Endothelial cell (in vitro differentiated cells): ENCODE results near the gene HAND1. TPM values are rescaled to one million over a fixed set of nuclear protein-coding genes. Genes with fewer than 3 reads are reported as not detected.

Experiments used
- DNase-seq: peaks from one replicate; pipeline ENCODE4 v3.0.0; 2021; ENCODE audit warnings: low spot score
- H3K27ac Mint-ChIP-seq: one replicate; pipeline ENCODE4 v1.8.0; 2021; ENCODE audit warnings: mixed read lengths, inconsistent platforms; ENCODE audit not compliant: unreplicated experiment
- H3K27me3 Mint-ChIP-seq: one replicate; pipeline ENCODE4 v1.8.0; 2021; ENCODE audit warnings: mild to moderate bottlenecking, moderate library complexity, mixed read lengths, inconsistent platforms; ENCODE audit not compliant: unreplicated experiment
- H3K36me3 Mint-ChIP-seq: one replicate; pipeline ENCODE4 v1.8.0; 2021; ENCODE audit warnings: mild to moderate bottlenecking, low read depth, mixed read lengths, inconsistent platforms; ENCODE audit not compliant: unreplicated experiment
- H3K4me1 Mint-ChIP-seq: one replicate; pipeline ENCODE4 v1.8.0; 2021; ENCODE audit warnings: mild to moderate bottlenecking, mixed read lengths, inconsistent platforms; ENCODE audit not compliant: unreplicated experiment
- H3K4me3 Mint-ChIP-seq: one replicate; pipeline ENCODE4 v1.8.0; 2021; ENCODE audit warnings: mild to moderate bottlenecking, mixed read lengths, inconsistent platforms; ENCODE audit not compliant: unreplicated experiment
- H3K9me3 Mint-ChIP-seq: one replicate; pipeline ENCODE4 v1.8.0; 2021; ENCODE audit warnings: mixed read lengths, inconsistent platforms; ENCODE audit not compliant: unreplicated experiment
- total RNA-seq: library from RNA; stranded (reverse); fragmentation: NEBNext Ultra II Directional; extraction: Animal tissue kit (Norgen Biotek cat#: 25700); gene quantifications from one replicate; pipeline ENCODE4 v1.2.1, GENCODE V29; 2021; ENCODE audit not compliant: unreplicated experiment
- TF ChIP-seq, protein P1 (sequence below): fragments of 200-600 bp; sonication (generic); IDR thresholded peaks from one replicate; pipeline ENCODE4 v1.5.0; 2021; ENCODE audit warnings: antibody characterized with exemption; ENCODE audit not compliant: unreplicated experiment

The HAND1 gene
- total RNA-seq, 1 donor from 2014 or later: 0.95 TPM

DNA sequence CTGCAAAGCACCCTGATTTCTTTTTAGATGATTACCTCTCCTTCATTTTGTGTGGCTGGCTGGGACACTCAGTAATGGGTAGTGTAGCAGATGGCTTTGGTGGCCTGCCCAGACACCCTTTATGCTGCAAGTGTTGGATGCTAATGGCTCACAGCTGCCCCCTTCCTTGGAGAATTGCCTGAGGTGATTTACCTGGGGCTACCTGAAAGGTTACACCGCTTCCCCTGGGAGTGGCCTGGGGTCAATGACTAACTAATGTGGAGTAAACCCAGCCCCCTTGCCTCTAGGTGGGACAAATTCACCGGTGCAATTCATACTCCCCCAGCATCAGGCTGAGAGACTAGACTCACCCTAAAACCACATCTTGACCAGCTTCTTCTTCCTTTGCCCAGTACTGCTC, 23.5 kb upstream of the HAND1 start:
- Mint-ChIP-seq H3K27me3 (peaks cover 2% of the 10 kb centered on the region), H3K36me3 (no peaks in the 10 kb centered on the region), H3K27ac (no peak overlapping the region), H3K9me3 (no peaks in the 10 kb centered on the region), H3K4me3 (no peak overlapping the region), H3K4me1 (peaks cover 13% of the 10 kb centered on the region)
- no peak for DNase-seq
- TF ChIP-seq, protein P1, sequence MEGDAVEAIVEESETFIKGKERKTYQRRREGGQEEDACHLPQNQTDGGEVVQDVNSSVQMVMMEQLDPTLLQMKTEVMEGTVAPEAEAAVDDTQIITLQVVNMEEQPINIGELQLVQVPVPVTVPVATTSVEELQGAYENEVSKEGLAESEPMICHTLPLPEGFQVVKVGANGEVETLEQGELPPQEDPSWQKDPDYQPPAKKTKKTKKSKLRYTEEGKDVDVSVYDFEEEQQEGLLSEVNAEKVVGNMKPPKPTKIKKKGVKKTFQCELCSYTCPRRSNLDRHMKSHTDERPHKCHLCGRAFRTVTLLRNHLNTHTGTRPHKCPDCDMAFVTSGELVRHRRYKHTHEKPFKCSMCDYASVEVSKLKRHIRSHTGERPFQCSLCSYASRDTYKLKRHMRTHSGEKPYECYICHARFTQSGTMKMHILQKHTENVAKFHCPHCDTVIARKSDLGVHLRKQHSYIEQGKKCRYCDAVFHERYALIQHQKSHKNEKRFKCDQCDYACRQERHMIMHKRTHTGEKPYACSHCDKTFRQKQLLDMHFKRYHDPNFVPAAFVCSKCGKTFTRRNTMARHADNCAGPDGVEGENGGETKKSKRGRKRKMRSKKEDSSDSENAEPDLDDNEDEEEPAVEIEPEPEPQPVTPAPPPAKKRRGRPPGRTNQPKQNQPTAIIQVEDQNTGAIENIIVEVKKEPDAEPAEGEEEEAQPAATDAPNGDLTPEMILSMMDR: no peak

DNA sequence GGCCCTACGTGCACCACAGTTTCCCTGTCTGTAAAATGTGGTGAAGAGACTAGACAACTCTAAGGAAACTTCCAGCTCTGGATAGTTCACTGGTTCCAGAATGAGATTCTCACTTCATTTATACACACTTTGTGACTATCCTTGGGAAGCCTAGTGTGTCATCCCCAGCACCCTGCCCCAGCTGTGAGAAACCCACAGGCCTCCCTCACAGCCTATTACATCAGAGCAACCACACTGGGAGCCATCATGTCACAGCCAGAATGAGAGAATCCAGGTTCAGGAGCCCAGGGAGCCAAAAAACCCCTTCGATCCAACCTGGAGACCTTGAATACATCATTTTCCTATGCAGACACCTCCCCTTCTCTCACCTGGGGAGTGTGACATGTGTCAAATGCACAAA, 21.0 kb upstream of the HAND1 start:
- Mint-ChIP-seq H3K9me3 (no peaks in the 10 kb centered on the region), H3K27ac (no peak overlapping the region), H3K4me1 (peaks cover 13% of the 10 kb centered on the region), H3K27me3 (peaks cover 2% of the 10 kb centered on the region), H3K36me3 (no peaks in the 10 kb centered on the region), H3K4me3 (no peak overlapping the region)
- DNase-seq: no peak
- TF ChIP-seq, protein P1: no peak

DNA sequence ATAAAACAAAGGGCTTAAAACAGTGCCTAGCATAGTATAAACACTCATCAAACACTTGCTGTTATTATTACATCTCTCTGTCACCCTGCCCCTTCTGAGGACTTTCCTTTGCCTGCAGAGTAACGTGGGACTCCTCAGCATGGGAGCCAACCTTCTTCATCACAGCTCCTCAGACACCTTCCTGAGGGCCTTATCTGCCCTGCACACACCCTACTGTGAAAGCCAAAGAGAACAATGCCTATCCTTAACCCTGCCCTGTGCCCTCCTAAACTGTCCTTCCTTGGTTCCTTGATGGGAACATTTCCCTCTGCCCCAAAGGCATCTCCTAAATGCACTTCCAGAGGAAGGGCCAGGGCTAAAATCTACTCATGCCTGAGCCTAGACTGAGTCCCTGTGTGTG, 20.6 kb upstream of the HAND1 start:
- Mint-ChIP-seq H3K9me3 (no peaks in the 10 kb centered on the region), H3K4me1 (peaks cover 16% of the 10 kb centered on the region), H3K27me3 (peaks cover 2% of the 10 kb centered on the region), H3K36me3 (no peaks in the 10 kb centered on the region), H3K4me3 (no peak overlapping the region), H3K27ac (no peak overlapping the region)
- no peak for DNase-seq
- TF ChIP-seq, protein P1: no peak

DNA sequence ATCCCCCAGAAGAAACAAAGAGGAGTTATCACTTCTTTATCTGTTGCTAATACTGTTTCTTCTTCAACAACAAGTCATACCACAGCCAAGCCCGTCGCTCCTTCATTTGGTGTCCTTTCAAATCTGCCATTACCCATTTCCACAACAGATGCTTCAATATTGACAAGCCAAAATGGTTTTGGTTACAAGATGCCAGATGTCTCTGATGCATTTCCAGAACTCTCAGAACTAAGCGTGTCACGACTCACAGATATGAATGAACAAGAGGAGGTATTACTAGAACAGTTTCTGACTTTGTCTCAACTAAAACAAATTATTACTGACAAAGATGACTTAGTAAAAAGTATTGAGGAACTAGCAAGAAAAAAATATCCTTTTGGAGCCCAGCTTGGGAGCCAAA, 16.0 kb upstream of the HAND1 start:
- Mint-ChIP-seq H3K9me3 (no peaks in the 10 kb centered on the region), H3K27ac (no peak overlapping the region), H3K36me3 (no peaks in the 10 kb centered on the region), H3K4me1 (peaks cover 14% of the 10 kb centered on the region), H3K4me3 (no peak overlapping the region), H3K27me3 (peaks cover 2% of the 10 kb centered on the region)
- TF ChIP-seq, protein P1: no peak
- no peak for DNase-seq

DNA sequence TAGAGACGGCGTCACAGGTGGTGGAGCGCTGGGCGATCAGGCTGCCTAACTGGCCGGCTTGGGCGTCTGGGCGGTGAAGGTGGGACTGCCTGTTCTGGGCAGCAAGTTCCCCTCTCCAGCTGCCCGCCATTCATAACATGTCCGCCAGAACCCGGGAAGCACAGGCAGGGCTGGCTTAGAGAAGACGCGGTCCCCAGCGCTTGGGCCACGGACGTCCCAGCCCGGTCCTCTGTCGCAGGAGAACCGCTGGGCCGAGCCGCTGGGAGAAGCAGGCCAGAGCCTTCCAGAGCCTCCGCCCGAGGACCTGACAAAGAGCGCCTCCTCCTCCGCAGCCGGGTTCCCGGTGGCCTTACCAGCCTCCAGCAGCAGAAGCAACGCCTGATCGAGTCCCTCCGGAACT, 15.2 kb upstream of the HAND1 start:
- H3K4me3 Mint-ChIP-seq: no peak overlapping the region
- H3K9me3 Mint-ChIP-seq: no peaks in the 10 kb centered on the region
- no peaks in the 10 kb centered on the region for H3K36me3 Mint-ChIP-seq
- no peaks in the 10 kb centered on the region for H3K27me3 Mint-ChIP-seq
- no peak overlapping the region for H3K27ac Mint-ChIP-seq
- TF ChIP-seq, protein P1: no peak
- H3K4me1 Mint-ChIP-seq: peaks cover 8% of the 10 kb centered on the region
- peak; percentile 28 for DNase-seq
